CD14-positive monocyte (primary cell): Measurements from ENCODE around the gene DEAF1. TPM values are rescaled to one million over a fixed set of nuclear protein-coding genes. Genes with fewer than 3 reads are reported as not detected.

Experiments
- DNase-seq, 3 donors: peaks; one replicate each; pipeline ENCODE4 v3.0.0-alpha.2; 2011 to 2022
- H2AFZ ChIP-seq: 2 replicates; pipeline ENCODE4 v1.6.0; 2012; ENCODE audit warnings: mild to moderate bottlenecking, low read depth, low read length, inconsistent platforms; ENCODE audit not compliant: insufficient read depth, poor library complexity, severe bottlenecking
- H3K27ac ChIP-seq, 2 donors: 1 replicate in 1 of 2; 2 replicates in 1 of 2; pipeline ENCODE4 v1.5.1; 2012 to 2013; ENCODE audit warnings: low read length in 2 of 2, control low read depth in 1 of 2, inconsistent platforms in 1 of 2, low read depth in 1 of 2, mild to moderate bottlenecking in 1 of 2
- H3K27me3 ChIP-seq, 2 donors: one replicate each; pipeline versions ENCODE4 v1.6.0 to v1.6.1; 2011 to 2013; ENCODE audit warnings: low read length in 2 of 2; ENCODE audit not compliant: control insufficient read depth in 2 of 2, insufficient read depth in 2 of 2
- H3K36me3 ChIP-seq, 2 donors: replicated peaks in 1 of 2; 1 replicate in 1 of 2; 2 replicates in 1 of 2; pipeline versions ENCODE4 v1.5.1 to v1.6.1; 2012 to 2013; ENCODE audit warnings: low read length in 2 of 2, control low read depth in 1 of 2, inconsistent platforms in 1 of 2, mild to moderate bottlenecking in 1 of 2; ENCODE audit not compliant: insufficient read depth in 2 of 2, control insufficient read depth in 1 of 2
- H3K4me1 ChIP-seq, 2 donors: 1 replicate in 1 of 2; 2 replicates in 1 of 2; pipeline versions ENCODE4 v1.5.1 to v1.6.1; 2012 to 2013; ENCODE audit warnings: low read length in 2 of 2, control low read depth in 1 of 2, inconsistent platforms in 1 of 2, mild to moderate bottlenecking in 1 of 2, moderate library complexity in 1 of 2; ENCODE audit not compliant: insufficient read depth in 2 of 2, control insufficient read depth in 1 of 2
- H3K4me2 ChIP-seq: replicated peaks from 2 replicates; pipeline ENCODE3; 2012; ENCODE audit warnings: low read length, moderate library complexity, mild to moderate bottlenecking; ENCODE audit not compliant: poor library complexity, severe bottlenecking; ENCODE audit errors: extremely low read depth
- H3K4me3 ChIP-seq, 3 experiments: fragments of 200-600 bp in 1 of 3; sonication (generic) in 1 of 3; replicated peaks in 1 of 3; 1 replicate in 2 of 3; 2 replicates in 1 of 3; pipeline ENCODE4 v1.5.1; 2011 to 2013; ENCODE audit warnings: low read length in 3 of 3, mild to moderate bottlenecking in 3 of 3, control low read depth in 2 of 3, low read depth in 2 of 3, inconsistent platforms in 1 of 3, moderate library complexity in 1 of 3
- H3K79me2 ChIP-seq: 2 replicates; pipeline ENCODE4 v1.6.0; 2012; ENCODE audit warnings: mild to moderate bottlenecking, control low read depth, inconsistent platforms, low read length, moderate library complexity; ENCODE audit not compliant: insufficient read depth
- H3K9ac ChIP-seq: 2 replicates; pipeline ENCODE4 v1.6.0; 2017; ENCODE audit warnings: low read length, mild to moderate bottlenecking; ENCODE audit not compliant: insufficient read depth, poor library complexity, severe bottlenecking
- H3K9me3 ChIP-seq, 2 donors: replicated peaks in 1 of 2; 1 replicate in 1 of 2; 2 replicates in 1 of 2; pipeline versions ENCODE4 v1.5.1 to v1.6.1; 2012 to 2013; ENCODE audit warnings: low read length in 2 of 2, control low read depth in 1 of 2; ENCODE audit not compliant: control insufficient read depth in 1 of 2, insufficient read depth in 1 of 2
- H4K20me1 ChIP-seq: 2 replicates; pipeline ENCODE4 v1.6.0; 2012; ENCODE audit warnings: mild to moderate bottlenecking, low read length, control low read depth, moderate library complexity; ENCODE audit not compliant: insufficient read depth
- H3K27ac Mint-ChIP-seq, 7 donors: one replicate each; pipeline ENCODE4 v1.8.0; 2020; ENCODE audit warnings: mild to moderate bottlenecking in 7 of 7, mixed read lengths in 7 of 7, moderate library complexity in 6 of 7, inconsistent platforms in 2 of 7
- H3K27me3 Mint-ChIP-seq, 3 donors: one replicate each; pipeline ENCODE4 v1.8.0; 2021 to 2022; ENCODE audit warnings: low read depth in 3 of 3, mild to moderate bottlenecking in 3 of 3, mixed read lengths in 3 of 3, moderate library complexity in 3 of 3, inconsistent platforms in 1 of 3
- H3K36me3 Mint-ChIP-seq, 2 donors: one replicate each; pipeline ENCODE4 v1.8.0; 2020; ENCODE audit warnings: mixed read lengths in 2 of 2, inconsistent platforms in 1 of 2, mild to moderate bottlenecking in 1 of 2
- H3K4me1 Mint-ChIP-seq: one replicate; pipeline ENCODE4 v1.8.0; 2020; ENCODE audit warnings: mild to moderate bottlenecking, mixed read lengths
- H3K4me3 Mint-ChIP-seq, 2 donors: one replicate each; pipeline ENCODE4 v1.8.0; 2020; ENCODE audit warnings: mild to moderate bottlenecking in 2 of 2, mixed read lengths in 2 of 2, moderate library complexity in 1 of 2
- H3K9me3 Mint-ChIP-seq, 7 donors: one replicate each; pipeline ENCODE4 v1.8.0; 2020 to 2022; ENCODE audit warnings: mixed read lengths in 7 of 7, mild to moderate bottlenecking in 6 of 7, moderate library complexity in 6 of 7, inconsistent platforms in 2 of 7
- WGBS: methylation state at CpG from one replicate; pipeline ENCODE4 v1.1.5; 2013; ENCODE audit warnings: missing lambda C conversion rate; ENCODE audit not compliant: insufficient coverage; 5-methylcytosine and 5-hydroxymethylcytosine counted together
- intact Hi-C, 2 donors: fragments of 100-400 bp; cut with micrococcal nuclease; formaldehyde crosslinking; loops; one replicate each; pipeline versions ENCODE4 v1.15.0 to v1.15.1; 2023
- polyA plus RNA-seq, 3 donors: library from polyadenylated mRNA; depleted of rRNA in 1 of 3; unstranded in 2 of 3; stranded (reverse) in 1 of 3; fragments of 300-500 nt in 2 of 3; fragments of >200 nt in 1 of 3; fragmentation: Illumina TruSeq in 2 of 3; gene quantifications; 1 replicate in 2 of 3; 2 replicates in 1 of 3; pipeline ENCODE4 v1.2.3, GENCODE V29; 2012 to 2021
- TF ChIP-seq, protein P1 (sequence below): fragments of 200-600 bp; IDR thresholded peaks from one replicate; pipeline ENCODE4 v1.8.0; 2022; ENCODE audit warnings: antibody characterized with exemption, mild to moderate bottlenecking

The DEAF1 gene
- polyA plus RNA-seq, 3 donors, result 18.0 to 22.3 (median 22.2) TPM

DNA sequence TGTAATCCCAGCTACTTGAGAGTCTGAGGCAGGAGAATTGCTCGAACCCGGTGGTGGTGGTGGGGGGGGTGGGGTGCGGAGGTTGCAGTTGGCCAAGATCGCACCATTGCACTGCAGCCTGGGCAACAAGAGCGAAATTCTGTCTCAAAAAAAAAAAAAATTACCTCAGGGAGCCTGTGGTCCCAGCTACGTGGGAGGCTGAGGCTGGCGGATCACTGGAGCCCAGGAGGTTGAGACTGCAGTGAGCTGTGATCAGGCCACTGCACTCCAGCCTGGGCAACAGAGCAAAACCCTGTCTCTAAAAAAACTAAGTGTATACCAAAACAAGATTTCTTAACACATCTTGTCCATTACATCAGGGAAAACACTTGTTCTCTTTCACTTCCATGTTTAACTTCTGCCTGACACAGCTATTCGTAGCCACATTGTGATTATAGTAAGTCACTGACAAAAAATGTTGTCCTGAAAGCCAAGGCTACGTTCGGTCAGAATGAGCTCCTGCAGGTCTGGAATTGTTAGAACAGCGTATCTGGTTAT is 2.0 kb upstream of the DEAF1 start:
- Mint-ChIP-seq H3K27me3 (peaks cover 0 to 7% (median under 1%) of the 10 kb centered on the region in 3 donors), H3K36me3 (peaks cover 26 to 45% of the 10 kb centered on the region in 2 donors), H3K4me3 (peak overlapping the region; percentile 83 to 89), H3K27ac (peak overlapping the region; percentile 92 to 97 (median 95)), H3K4me1 (peaks cover 50% of the 10 kb centered on the region), H3K9me3 (peaks cover 0 to 1% (median 0%) of the 10 kb centered on the region in 7 donors)
- H3K4me2 ChIP-seq, result peak overlapping the region; percentile 84
- H3K27me3 ChIP-seq, result no peaks in the 10 kb centered on the region
- H3K4me1 ChIP-seq, result peaks cover 46 to 57% of the 10 kb centered on the region in 2 donors
- peak; percentile 61 to 80 (median 79) for DNase-seq
- H3K27ac ChIP-seq, result peak overlapping the region; percentile 95 to 98
- 31% methylated on average over 3 of the region's 11 CpGs for WGBS
- peaks cover 9 to 21% of the 10 kb centered on the region in 2 donors for H3K36me3 ChIP-seq
- intact Hi-C loops, result loop anchor here in 1 of 2 donors (10.0 kb wide), 1 partner anchor 688 kb away; the partner anchor contains the start of gene BRSK2
- peak overlapping the region; percentile 59 for H2AFZ ChIP-seq
- no peaks in the 10 kb centered on the region for H3K9me3 ChIP-seq
- H3K4me3 ChIP-seq, result peak overlapping the region; percentile 73 to 87 (median 83)
- H3K9ac ChIP-seq, result peak overlapping the region; percentile 95
- peaks cover 47% of the 10 kb centered on the region for H3K79me2 ChIP-seq
- peaks cover 26% of the 10 kb centered on the region for H4K20me1 ChIP-seq
- TF ChIP-seq, protein P1, sequence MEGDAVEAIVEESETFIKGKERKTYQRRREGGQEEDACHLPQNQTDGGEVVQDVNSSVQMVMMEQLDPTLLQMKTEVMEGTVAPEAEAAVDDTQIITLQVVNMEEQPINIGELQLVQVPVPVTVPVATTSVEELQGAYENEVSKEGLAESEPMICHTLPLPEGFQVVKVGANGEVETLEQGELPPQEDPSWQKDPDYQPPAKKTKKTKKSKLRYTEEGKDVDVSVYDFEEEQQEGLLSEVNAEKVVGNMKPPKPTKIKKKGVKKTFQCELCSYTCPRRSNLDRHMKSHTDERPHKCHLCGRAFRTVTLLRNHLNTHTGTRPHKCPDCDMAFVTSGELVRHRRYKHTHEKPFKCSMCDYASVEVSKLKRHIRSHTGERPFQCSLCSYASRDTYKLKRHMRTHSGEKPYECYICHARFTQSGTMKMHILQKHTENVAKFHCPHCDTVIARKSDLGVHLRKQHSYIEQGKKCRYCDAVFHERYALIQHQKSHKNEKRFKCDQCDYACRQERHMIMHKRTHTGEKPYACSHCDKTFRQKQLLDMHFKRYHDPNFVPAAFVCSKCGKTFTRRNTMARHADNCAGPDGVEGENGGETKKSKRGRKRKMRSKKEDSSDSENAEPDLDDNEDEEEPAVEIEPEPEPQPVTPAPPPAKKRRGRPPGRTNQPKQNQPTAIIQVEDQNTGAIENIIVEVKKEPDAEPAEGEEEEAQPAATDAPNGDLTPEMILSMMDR, result no peak

DNA sequence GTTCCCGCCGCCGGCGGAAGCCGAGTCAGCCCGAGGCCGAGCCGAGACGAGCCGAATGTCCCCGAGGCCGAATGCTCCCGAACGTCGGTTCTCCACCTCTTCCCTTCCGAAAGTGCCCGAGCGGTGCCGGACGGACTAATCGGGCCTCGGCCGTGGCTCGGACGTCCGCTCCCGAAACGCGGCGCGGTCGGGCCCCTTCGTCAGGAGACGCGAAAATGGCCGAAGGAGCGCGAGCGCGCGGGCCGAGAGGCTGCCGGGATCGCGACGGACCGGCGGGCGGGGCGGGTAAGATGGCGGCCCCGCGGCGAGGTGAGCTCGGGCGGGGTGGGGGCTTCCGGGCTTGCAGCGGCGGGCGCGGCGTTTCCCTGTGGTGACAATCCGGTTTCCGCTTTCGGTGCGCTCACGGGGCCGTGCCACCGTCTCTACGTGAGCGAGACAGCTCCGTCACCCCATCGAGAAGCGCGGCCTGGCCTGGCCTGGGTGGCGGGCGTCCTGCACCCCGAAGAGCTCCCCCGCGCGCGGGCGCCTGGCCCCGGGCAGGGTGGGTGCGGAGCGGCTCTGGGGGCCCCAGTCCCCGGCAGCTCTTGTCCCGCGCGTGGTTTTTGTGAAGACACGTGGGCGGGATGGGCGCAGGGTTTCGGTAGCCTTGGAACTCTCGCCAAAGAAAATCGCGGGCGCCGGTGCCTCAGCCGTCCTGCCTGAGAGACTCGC is 671 bp upstream of the DEAF1 start, which contains the start of gene TMEM80:
TMEM80 (plus strand) TSS at position 279 of the 711 bp plus-strand sequence; CDS start at position 291, 12 bp downstream.
- peaks cover 0 to 7% (median 5%) of the 10 kb centered on the region in 3 donors for H3K27me3 Mint-ChIP-seq
- Histone ChIP-seq H3K27ac (peak within 1 kb of the TSS; percentile 95 to 98), H3K4me1 (peaks cover 46 to 52% of the 10 kb centered on the region in 2 donors), H3K4me2 (peak within 1 kb of the TSS; percentile 84), H3K9me3 (no peaks in the 10 kb centered on the region), H3K36me3 (peaks cover 5 to 22% of the 10 kb centered on the region in 2 donors), H4K20me1 (peaks cover 38% of the 10 kb centered on the region), H3K79me2 (peaks cover 57% of the 10 kb centered on the region), H2AFZ (peak within 1 kb of the TSS; percentile 89), H3K27me3 (no peaks in the 10 kb centered on the region), H3K9ac (peak within 1 kb of the TSS; percentile 95), H3K4me3 (peak within 1 kb of the TSS; percentile 73 to 87 (median 83))
- peaks cover 48% of the 10 kb centered on the region for H3K4me1 Mint-ChIP-seq
- peaks cover 22 to 43% of the 10 kb centered on the region in 2 donors for H3K36me3 Mint-ChIP-seq
- intact Hi-C loops, result loop anchor here in 1 of 2 donors (10.0 kb wide), 1 partner anchor 689 kb away; the partner anchor contains the start of gene BRSK2
- WGBS, result under 1% methylated on average over 101 of the region's 101 CpGs
- H3K27ac Mint-ChIP-seq, result peak within 1 kb of the TSS; percentile 93 to 97 (median 96)
- TF ChIP-seq, protein P1, result no peak
- H3K4me3 Mint-ChIP-seq, result peak within 1 kb of the TSS; percentile 83 to 89
- H3K9me3 Mint-ChIP-seq, result peaks cover 0 to 1% (median 0%) of the 10 kb centered on the region in 7 donors
- peak; percentile 97 to 98 (median 97) for DNase-seq
